VCaP (cell line): ENCODE measurements around the gene MET.

Experiments
- H3K27ac ChIP-seq: fragments of 450-650 bp; 2 replicates; pipeline ENCODE4 v1.5.1; 2017
- TF ChIP-seq, protein P1 (sequence below): fragments of 450-650 bp; conservative IDR thresholded peaks from 2 replicates; pipeline ENCODE4 v1.5.1; 2017; ENCODE audit warnings: mild to moderate bottlenecking, moderate library complexity

The MET gene

DNA sequence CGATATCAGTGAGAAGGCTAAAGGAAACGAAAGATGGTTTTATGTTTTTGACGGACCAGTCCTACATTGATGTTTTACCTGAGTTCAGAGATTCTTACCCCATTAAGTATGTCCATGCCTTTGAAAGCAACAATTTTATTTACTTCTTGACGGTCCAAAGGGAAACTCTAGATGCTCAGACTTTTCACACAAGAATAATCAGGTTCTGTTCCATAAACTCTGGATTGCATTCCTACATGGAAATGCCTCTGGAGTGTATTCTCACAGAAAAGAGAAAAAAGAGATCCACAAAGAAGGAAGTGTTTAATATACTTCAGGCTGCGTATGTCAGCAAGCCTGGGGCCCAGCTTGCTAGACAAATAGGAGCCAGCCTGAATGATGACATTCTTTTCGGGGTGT lies 27.7 kb downstream of the MET start:
- TF ChIP-seq, protein P1, sequence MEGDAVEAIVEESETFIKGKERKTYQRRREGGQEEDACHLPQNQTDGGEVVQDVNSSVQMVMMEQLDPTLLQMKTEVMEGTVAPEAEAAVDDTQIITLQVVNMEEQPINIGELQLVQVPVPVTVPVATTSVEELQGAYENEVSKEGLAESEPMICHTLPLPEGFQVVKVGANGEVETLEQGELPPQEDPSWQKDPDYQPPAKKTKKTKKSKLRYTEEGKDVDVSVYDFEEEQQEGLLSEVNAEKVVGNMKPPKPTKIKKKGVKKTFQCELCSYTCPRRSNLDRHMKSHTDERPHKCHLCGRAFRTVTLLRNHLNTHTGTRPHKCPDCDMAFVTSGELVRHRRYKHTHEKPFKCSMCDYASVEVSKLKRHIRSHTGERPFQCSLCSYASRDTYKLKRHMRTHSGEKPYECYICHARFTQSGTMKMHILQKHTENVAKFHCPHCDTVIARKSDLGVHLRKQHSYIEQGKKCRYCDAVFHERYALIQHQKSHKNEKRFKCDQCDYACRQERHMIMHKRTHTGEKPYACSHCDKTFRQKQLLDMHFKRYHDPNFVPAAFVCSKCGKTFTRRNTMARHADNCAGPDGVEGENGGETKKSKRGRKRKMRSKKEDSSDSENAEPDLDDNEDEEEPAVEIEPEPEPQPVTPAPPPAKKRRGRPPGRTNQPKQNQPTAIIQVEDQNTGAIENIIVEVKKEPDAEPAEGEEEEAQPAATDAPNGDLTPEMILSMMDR = no peak
- H3K27ac ChIP-seq = no peak overlapping the region

DNA sequence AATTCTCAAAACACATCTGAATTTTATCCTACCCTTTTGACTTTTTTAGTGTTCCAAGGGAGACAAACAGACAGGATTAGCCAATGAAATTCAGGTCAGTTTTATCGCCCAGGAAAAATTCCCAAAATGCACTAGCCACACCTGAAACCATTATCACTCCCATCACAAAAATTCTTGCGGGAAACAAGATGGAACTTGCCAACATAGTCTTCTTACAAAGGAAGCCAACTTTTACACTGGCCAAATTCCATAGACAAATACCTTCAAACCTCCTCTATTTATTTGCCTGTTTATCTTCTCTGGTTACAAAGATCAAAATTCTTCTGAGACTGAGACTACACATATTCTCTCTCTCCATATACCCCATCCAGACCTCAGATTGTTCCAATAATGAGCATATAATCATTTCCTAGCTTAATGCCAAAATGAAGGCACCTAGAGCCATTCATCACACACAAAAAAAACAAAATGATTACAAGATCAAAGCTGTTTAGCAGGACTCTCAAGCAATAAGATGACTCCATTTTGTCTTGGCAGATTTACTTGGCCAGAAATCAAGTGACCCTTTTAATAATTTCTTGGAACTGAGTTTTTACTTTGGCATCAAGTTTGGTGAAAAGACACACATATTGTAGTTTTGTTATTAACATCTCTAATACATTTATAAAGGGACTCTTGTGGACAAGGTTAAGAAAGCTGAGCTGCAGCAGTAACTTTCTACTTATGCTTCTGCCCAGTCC lies 30.2 kb downstream of the MET start:
- TF ChIP-seq, protein P1 = no peak
- H3K27ac ChIP-seq = no peak overlapping the region

- TF ChIP-seq, protein P1 = no peak
- no peak overlapping the region for H3K27ac ChIP-seq
Measured at GRCh38 chr7:116704650-116705228, 32.7 kb downstream of the MET start.

DNA sequence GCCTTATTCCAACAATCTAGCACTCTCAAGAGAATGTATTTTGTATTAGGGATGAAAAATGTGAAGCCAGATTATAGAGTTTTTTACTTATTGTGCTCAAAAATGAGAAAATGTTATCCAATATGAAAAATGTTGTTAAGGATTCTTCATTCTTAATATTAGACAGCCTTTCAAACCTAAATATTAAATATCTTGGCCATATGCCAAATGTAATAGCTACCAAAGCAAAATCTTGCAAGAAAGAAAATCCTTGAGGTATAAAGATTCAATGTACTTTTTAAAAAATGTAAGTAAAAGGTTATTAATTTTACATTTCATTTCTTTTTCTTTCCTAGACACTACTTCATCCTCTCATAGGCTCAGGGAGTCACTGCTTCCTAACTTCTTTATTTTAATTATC lies 33.4 kb downstream of the MET start:
- TF ChIP-seq, protein P1 = no peak
- H3K27ac ChIP-seq = no peak overlapping the region

GRCh38 chr7:116706668-116707126 lies 34.7 kb downstream of the MET start:
- TF ChIP-seq, protein P1 = no peak
- H3K27ac ChIP-seq = no peak overlapping the region

GRCh38 chr7:116707289-116707688 lies 35.3 kb downstream of the MET start:
- H3K27ac ChIP-seq = no peak overlapping the region

GRCh38 chr7:116708248-116708647 lies 36.3 kb downstream of the MET start:
- TF ChIP-seq, protein P1 = no peak
- H3K27ac ChIP-seq = no peak overlapping the region

More at GRCh38 chr7:116707289-116707688, 35.3 kb downstream of the MET start:
- TF ChIP-seq, protein P1 = no peak
